HG03135 (cell line): Measurements from ENCODE around the gene DRD4.

Experiments used
- ATAC-seq: cut with Tn5 transposase; IDR thresholded peaks from one replicate; pipeline ENCODE4 v1.9.1; 2021; ENCODE audit warnings: mild to moderate bottlenecking, moderate library complexity; ENCODE audit not compliant: unreplicated experiment

The DRD4 gene

GRCh38 chr11:609341-609811 is 27.7 kb upstream of the DRD4 start:
- no peak for ATAC-seq

- no peak for ATAC-seq
Observed at GRCh38 chr11:610146-610801, 26.8 kb upstream of the DRD4 start.

GRCh38 chr11:611001-611996 is 25.8 kb upstream of the DRD4 start:
- no peak for ATAC-seq

GRCh38 chr11:612201-612960 is 24.7 kb upstream of the DRD4 start:
- no peak for ATAC-seq

GRCh38 chr11:612961-613300 is 24.1 kb upstream of the DRD4 start:
- no peak for ATAC-seq

- ATAC-seq: no peak
Observed at GRCh38 chr11:613369-613968, 23.6 kb upstream of the DRD4 start.

GRCh38 chr11:614021-614622 is 22.9 kb upstream of the DRD4 start:
- ATAC-seq: no peak

GRCh38 chr11:614623-615503 is 22.2 kb upstream of the DRD4 start:
- no peak for ATAC-seq

GRCh38 chr11:615504-616319 is 21.4 kb upstream of the DRD4 start, which contains the start of gene IRF7:
Gene IRF7 (minus strand): TSS chr11:615950. CDS start chr11:615364, 586 bp downstream.
- ATAC-seq: peak; percentile 70

- no peak for ATAC-seq
Observed at GRCh38 chr11:616320-617198, 20.5 kb upstream of the DRD4 start.

- ATAC-seq: no peak
Observed at GRCh38 chr11:617199-617911, 19.7 kb upstream of the DRD4 start.

GRCh38 chr11:617912-618682 is 19.0 kb upstream of the DRD4 start:
- ATAC-seq: no peak

- no peak for ATAC-seq
Observed at GRCh38 chr11:618856-619627, 18.0 kb upstream of the DRD4 start.

- no peak for ATAC-seq
Observed at GRCh38 chr11:619628-620050, 17.4 kb upstream of the DRD4 start.

GRCh38 chr11:620201-620600 is 16.9 kb upstream of the DRD4 start:
- no peak for ATAC-seq
